ENCODE measurements around the gene AFF2.
A peak's percentile ranks its signal among the peaks of the same experiment; 100 is the strongest.

The AFF2 gene

DNA sequence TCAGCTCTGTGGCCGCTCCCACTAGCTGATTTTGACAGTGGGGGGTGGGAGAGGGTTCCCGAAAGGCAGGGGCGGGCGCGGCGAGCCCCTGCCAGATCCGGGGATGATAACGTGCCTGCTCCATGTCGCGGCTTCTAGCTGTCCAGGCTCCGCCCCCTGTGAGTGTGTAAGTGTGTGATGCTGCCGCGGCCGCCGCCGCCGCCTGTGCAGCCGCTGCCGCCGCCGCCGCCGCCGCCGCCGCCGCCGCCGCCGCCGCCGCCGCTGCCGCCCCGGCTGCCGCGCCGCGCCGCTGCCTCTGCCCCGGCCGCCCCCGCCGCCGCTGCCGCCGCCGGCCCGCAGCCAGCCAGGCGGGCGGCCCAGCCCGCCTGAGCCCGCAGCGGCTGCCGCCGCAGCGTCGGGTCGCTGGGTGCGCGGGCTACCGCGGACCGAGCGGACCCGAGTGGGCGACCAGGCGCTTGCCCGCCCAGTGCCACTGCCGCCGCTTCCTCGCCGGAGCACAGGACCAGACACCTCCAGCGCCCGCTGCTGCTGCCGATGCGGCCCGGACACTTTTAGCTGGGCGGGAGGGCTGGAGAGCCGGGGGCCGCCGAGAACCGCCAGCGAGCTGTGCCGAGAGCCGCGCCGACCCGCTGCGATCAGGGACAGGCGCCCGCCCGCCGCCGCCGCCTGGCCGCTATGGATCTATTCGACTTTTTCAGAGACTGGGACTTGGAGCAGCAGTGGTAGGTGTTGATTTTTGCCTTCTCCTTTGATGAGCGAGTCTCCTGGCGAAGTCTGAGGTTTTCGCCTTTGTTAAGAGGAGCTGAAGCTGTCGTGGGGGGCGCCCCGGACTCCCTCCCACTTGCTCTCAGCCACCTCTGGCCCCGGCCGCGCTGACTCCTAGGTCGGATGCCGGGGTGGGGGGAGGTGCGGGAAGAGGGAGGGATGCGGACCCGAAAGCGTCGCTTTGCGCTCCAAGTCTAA lies at the start of gene AFF2:
Gene AFF2 (plus strand): TSS at position 195 of the 963 bp plus-strand sequence. CDS start 481 bp downstream, at position 676.
- DNase-seq, result peak in 2 of 3 experiments; percentile 20 to 29

DNA sequence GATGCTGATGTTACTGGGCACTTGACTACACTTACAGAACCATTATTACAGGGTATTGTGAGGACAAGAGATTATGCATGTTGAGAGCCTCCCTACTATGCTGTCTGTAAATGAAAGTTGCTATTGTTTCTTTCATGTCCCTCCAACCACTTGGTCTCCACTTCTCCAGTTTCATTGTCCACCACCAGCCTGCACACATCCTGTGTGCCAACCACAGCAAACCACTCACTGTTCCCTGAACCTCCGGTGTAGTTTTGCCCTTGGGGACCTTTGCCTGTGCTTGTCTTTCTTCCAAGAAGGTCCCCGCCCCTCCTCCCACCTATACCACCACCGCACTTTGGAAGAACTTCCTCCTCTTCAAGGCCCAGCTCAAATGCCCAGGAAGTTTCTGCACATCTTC lies 43.1 kb upstream of the AFF2 start:
- no peak for DNase-seq

DNA sequence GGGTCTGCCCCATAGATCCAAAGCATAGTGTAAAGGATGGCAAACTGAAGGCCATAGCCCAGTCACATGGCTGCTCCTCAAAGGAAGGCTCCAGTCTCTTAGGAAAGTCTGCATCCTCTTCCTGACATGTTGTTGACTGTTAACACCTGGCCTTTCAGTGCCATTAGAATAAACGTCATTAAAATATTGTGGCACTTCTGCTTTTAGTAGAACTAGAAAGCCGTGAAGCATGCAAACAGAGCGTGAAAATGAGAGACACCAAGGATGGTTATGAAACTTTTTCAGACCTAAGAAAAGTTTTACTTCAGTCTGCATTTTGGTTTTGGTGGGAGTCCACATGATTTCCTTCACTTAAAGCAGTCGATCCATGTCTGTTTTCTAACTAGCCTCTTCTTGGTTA lies 41.1 kb upstream of the AFF2 start:
- no peak for DNase-seq

DNA sequence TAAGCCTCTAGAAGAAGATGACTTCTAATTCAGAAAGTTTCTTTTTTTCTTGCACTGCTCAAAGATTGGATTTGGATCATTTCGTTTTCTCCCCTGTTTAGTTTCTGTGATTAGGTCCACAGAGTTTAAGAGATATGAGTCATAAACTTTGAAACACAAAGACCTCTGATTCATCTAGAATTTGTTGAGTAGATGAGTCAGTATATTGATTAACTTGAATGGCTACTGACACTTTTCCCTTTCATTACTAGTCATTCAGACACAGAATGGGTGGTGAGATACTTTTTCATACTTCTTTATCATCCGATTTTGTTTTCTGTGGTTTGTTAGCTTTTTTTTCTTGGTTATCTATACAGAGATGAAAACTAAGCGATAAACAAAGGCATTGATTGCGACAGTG lies 34.1 kb upstream of the AFF2 start:
- DNase-seq, result no peak

DNA sequence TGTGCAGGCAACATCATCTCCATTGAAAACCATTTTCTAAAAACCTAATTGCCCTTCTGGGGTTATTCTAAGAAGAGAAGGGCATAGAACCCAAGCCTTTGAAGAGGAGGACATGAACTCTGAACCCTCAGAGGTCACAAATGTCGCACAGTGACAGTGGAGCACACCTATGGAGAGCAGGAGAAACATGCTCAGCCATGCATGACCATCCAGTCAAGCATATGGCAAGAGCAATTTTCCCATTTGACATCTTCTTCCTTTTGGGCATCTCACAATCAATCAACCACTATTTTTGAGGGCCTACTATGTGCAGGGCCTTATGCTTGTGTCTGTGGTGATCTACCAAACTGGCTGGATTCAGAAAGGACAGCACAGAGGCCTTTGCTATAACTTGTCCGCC lies 30.1 kb upstream of the AFF2 start:
- DNase-seq, result no peak

DNA sequence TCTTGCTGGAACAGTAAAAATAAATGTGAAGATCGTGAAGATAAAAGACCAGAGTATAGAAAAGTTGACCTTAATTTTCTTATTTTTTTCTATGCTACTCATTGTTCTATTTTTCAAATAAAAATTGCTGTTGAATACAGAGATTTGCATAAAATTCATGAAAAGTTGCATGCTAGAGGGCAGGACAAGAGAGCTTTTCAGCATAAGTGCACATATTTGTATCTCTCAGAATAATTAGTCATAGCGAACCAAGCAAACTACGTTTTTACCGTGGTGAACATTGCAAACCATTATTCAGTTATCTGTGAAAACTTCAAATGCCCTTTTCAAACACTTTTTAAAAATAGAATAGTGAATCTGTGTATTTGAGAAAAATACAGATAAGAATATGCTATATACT lies 26.4 kb upstream of the AFF2 start:
- no peak for DNase-seq

DNA sequence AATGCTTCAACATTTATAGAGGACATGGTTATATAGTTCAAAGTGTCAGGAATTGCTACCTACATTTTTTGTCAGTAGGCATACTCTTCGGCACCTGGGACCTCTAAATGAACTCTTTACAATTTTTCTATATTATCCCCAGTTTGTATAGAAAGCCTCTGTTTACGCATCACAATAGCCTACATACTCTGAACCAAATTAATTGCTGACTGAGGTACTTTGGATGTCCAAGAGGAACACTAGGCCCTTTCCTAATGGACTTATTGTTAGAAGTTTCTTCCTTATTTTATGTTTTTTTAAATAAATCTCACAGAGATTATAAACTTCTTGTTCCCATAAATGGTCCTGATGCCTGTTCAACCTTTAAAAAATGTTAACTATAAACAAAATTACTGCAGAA lies 8.4 kb upstream of the AFF2 start:
- DNase-seq, result no peak

DNA sequence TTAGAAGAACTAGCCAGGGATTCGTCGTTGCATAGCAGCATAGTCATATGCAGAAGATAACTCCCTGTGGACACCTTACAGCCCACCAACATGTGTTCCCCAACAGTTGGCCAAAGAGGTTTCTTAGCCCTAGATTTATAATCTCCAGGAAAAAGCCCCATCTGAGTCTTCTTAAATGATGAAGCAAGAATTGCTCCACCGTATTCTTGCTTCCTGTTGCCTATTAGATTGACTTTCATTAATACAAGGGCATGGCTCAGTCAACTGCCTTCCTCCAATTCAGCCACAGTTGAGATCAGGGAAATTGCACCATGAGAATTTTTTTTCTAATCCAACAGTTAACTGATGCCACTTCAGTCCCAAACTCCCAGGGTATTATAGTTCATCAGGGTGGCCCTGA lies 5.2 kb upstream of the AFF2 start:
- no peak for DNase-seq

DNA sequence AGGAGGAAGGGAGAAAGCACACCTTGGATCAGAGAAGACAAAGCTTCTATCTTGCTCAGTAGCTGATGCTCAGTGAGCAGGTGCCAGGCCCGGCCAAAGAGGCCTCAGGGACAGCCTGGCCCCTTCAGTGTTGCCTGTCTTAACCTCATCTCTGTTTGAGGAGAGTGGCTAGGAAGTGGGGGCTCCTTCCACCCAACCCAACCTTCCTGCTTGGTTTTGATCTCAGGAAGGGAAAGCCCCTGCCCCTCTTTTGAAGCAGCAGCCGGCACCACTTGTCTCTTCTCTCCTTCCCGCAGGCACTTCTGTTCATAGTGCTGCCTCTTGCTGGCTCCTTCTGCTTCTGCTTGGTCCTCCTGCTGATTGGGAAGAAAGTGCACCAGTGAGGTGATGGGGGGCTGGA lies 2.4 kb upstream of the AFF2 start:
- DNase-seq, result no peak

DNA sequence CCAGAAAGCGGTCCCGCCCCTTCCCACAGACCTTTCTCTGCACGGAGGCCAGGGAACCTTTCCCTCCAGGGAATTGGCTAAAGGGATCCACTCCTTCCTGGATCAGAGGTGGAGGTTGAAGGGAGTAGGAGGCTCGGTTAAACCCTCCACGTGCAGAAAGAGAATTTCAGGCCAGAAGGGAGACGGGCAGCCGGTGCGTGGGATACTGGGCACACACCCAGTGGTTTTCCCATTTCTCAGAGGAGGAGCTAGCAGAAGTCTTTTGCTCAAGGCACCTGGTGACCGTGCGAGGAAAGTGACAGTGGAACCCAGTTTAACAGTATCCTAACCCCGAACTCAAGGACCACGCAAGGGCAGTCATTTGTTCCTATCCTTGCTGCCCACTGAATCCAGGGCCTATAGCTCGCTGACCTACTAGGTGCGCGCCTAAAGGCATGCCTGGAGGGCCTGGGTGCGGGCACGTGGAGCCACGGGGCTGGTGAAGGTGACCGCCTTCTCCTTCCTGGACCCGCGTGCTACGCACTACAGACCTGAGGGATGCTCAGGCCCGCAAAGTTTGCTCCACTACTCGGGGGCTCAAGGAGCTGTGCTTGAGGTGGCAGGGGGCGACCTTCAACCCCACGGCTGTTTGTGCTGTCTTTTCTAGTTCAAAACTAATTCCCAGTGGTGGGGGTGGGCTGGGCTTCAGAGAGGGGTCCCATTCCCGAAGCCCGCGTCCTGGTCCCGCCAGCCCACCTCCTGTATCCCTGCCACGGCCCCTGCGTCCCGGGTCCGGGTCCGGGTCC lies 587 bp upstream of the AFF2 start:
- DNase-seq, result no peak

DNA sequence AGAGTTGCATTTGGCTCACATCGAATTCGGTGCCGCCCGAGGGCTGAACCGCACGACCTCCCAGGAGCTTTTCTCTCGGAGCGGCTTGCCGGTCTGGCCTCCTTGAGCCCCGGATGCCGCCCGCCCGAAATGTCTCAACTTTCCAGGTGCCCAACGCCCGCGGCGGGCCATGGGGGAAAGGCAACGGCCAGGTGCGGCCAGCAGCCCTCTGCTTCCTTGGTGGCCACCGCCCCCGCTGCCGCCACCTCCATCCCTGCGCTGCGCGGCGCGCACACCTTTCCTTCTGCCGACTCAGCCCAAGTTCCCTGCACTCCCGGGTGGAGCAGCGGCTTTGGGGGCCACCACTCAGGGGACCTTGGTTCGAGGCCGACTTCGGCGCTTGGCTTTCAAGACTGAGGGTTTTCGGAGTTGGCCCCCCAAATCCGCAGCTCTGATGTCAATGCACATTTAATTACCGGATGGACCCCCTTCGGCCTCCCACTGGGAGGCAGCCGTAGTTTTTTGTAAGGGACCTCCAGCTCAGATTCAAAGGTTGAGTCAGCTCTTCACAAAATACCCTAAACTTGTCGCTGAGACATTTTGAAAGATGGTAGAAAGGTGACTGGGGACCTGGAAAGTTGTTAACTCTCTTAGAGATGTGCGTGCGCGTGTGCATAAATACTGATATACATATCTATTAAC lies 1.1 kb downstream of the AFF2 start:
- DNase-seq, result no peak

DNA sequence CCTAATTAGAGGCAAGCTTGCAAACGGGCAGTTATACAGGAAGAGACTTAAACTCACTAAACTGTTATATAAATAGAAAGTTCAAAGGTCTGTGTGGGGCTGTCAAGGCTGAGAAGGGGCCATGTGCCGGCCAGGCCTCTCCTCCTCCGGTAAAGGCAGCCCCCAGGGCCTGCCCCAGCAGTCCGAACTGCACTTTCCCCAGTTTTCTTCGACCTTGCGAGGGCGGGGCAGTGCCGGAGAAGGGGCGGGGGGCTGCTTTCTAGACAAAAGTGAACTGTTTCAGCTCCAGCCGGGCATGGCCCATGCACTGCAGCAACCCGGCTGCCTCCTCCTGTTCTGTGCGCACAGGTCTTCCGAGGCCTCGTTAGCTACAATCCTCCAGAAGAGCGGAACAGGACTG lies 4.1 kb downstream of the AFF2 start:
- DNase-seq, result no peak

DNA sequence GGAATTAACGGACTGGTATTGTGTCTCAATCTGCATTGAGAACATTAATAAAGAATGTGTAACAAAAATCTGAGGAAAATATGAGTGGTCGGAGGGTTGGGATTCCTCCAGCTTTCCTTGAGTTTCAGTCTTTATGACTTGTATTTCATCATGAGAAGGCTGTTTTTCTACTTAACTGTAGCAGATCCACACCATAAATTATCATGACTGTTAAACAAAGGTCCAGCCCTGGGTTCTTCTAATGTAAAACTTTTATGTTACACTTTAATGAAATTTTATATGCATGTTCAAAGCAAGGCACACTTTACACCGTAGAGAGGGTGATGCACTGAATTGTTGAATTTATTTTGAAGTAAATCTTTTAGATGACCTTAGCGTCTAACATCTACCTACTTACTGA lies 7.0 kb downstream of the AFF2 start:
- no peak for DNase-seq

DNA sequence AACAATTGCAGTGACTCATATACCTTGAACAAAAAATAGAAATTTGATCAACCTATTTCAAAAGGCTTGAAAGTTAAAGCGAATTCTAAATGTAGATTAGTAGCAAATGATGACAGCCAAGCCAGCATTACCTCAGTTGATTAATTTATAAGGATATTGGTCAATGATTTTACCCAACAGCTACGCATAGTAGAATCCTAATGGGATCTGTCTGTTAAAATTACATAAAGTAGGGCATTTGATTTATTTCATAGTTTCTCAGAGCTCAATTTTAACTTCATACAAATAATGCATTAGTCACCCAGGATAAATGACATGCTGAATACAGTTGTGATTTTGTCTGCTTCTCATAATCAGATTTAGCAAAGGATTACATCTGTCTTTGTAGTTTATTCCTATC lies 12.0 kb downstream of the AFF2 start:
- no peak for DNase-seq

DNA sequence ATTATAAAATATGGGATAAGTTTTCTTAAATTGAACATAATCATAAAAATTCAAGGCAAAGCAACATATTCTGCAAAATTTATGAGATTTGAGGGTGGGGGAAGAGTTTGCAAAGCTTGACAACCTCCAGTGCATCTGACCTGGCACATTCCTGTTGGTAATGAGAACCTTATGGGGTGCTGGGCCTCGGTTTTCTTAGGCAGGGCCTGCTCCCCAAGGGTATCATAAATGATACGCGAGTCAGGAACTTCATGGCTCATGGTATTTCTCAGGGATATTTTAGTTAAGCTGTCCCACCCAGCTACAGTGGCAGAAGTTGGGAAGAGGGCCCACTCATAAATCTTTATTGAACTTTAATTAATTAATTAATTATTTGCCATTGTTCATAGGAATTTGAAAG lies 13.2 kb downstream of the AFF2 start:
- no peak for DNase-seq

DNA sequence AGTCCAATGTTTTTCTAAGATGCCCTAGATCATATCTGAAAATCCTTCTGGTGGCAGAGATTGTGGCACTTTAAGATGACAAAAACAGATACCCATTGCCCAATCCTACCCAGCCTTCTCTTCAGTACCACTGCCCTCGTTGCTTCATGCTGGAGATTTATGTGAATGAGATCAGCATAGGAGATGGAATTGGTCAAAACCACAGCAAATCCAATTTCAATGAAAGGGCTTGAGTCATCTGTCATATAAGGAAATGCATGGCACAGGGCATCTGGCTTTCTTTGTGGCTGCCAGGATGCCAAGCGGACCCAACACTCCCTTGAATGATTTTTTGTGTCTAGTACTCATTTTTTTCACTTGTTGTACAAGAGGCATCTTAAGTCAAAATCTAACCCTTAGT lies 16.8 kb downstream of the AFF2 start:
- DNase-seq, result no peak

DNA sequence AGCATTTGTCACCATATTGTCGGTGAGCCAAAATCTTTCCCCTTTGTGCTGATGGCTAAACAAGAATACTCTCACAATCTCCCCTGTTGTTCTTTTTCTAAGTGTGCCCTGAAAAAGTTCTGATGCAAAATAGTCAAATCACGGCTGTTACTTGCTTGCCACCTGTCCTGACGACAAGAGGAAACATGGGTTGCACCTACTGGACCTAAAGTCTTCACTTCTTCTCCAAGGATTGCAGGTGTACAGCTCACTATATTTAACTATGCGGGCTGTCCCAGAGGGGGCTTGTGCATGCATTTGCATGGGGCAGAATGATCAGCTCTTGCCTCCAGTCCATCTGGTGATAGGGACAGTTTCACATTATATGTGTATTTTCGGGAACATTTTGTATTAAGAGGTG lies 21.6 kb downstream of the AFF2 start:
- no peak for DNase-seq

DNA sequence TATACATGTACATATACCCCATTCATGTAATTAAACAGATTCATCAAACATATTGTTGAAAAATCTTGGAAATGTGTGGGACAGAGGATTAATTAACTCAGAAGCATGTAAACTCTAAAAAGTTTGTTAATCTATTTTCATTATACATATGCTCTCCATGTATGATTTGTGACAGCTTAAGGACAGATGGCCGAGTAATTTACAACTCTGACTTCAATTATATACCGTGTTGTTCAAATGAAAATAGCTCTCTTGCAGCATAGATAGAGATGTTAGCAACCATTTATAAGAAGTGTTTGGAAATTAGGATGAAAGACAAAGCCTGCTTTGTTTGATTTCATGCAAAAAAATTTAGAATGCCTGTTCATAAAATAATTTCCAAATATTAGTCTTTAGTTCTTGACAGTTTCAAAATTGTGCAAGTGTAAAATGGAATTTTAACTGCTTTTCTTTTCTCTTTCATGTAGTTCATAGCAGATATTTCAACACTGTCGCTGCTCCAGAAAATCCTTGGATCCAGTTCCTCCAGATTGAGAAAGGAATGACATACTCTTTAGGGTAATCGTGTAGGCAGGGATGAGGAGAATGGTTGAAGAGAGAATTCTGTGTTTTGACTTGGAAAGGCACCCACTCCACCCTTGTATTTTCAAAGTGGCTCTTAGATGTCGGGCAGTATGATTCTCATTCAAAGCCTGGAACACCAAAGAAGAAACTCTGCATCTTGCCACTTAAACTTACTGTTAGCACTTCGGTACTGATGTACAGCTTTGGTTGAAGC lies 23.1 kb downstream of the AFF2 start:
- no peak for DNase-seq

DNA sequence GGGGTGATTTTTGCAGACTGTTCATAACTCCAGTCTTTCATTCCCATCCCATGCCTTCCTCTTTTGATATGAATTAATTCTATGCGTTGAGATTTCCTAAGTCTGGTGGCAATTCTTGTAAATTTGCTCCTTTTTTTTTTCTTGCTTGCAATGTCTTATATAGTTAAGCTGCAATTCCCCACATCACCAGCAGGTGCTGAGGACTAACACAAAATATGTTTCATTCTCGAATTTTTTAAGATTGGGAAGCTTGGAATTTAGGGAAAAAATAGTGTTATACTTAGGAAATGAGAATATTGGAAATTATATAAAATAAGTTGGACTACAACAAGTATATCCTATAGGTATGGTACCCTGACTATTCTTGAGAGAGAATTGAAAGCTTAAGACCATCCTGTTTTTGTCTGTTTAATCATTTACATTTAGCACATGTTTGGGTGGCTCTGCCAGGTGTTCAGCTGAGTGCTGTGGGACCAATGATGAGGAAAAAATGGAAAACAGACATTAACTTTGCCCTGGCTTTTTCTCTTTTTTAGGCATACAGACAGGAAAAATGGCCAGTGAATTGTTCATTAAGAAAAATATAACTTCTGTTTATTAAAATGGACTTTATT lies 30.2 kb downstream of the AFF2 start:
- peak in 2 of 3 experiments; percentile 7 to 31 for DNase-seq

DNA sequence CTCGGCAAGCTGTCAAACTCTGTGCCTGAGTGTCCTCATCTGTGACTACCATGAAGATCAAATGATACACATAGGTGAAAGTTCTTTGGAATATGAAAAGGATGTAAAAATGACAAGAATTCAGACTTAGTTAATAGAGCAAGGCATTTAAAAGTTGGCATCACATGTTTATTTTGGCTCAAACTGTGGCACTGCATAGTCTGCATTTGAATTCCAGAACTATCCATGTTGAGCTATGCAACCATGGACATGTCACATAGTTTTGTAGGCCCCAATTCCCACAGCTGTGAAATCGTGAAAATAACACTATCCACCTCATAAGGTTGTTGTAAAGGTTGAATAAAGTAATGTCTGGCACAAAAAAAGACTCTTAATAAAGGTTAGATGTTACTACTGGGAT lies 33.9 kb downstream of the AFF2 start:
- DNase-seq, result no peak

DNA sequence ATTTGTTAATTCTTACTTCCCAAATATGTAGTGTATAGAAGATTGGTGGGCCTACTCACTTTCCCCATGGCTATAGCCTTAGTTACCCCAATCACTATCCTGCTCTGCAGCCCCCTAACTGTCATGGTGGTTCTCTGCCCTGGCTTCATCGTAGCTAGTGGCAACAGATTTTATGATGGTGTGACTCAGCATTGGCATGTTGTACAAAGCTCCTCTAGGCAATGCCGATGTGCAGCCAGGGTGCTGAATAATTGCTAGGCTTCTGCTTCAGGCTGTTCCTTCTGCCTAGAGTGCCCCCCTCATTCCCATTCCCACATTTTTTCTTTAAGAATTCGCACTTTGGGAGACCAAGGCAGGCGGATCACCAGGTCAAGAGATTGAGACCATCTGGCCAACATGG lies 35.2 kb downstream of the AFF2 start:
- DNase-seq, result no peak

DNA sequence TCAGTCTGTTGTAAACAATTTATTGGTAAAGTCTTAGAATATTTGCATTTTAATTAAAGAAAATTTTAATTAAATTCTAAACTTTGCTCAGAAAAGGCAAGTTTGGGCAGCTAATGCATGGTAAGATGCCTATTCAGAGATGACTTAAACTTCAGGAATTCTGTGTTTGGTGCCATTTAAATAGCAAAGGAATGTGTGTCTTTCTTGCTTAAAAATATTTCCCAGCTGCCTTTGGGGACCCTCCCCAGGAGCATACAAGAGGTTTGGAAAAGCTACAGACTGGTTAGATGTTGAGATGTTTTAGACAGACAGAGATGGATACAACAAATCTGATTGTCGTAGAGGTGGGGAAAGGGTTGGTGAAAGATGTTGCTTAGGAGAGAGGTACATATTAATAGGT lies 36.5 kb downstream of the AFF2 start:
- no peak for DNase-seq
